Activated T-cell treated with anti-CD3 and anti-CD28 coated beads, Interleukin-2, amount 50 U/mL, for 24 hours (primary cell): ENCODE measurements around the gene GRIN2B.

ENCODE experiments used
- DNase-seq: peaks from one replicate; pipeline ENCODE4 v3.0.0-alpha.2; 2020
- H3K27ac Mint-ChIP-seq: 2 replicates; pipeline ENCODE4 v1.8.0; 2020; ENCODE audit warnings: mild to moderate bottlenecking, mixed read lengths
- H3K27me3 Mint-ChIP-seq: 2 replicates; pipeline ENCODE4 v1.8.0; 2020; ENCODE audit warnings: mixed read lengths
- H3K36me3 Mint-ChIP-seq: 2 replicates; pipeline ENCODE4 v1.8.0; 2020; ENCODE audit warnings: low read depth, mixed read lengths
- H3K4me1 Mint-ChIP-seq: 2 replicates; pipeline ENCODE4 v1.8.0; 2020; ENCODE audit warnings: low read depth, mixed read lengths
- H3K4me3 Mint-ChIP-seq: 2 replicates; pipeline ENCODE4 v1.8.0; 2020; ENCODE audit warnings: mild to moderate bottlenecking, moderate library complexity, mixed read lengths
- H3K9me3 Mint-ChIP-seq: 2 replicates; pipeline ENCODE4 v1.8.0; 2020; ENCODE audit warnings: mixed read lengths

Gene GRIN2B

GRCh38 chr12:13942826-13943225 is 38.6 kb downstream of the GRIN2B start:
- Mint-ChIP-seq H3K27ac (no peak overlapping the region), H3K4me1 (no peaks in the 10 kb centered on the region), H3K27me3 (peaks cover 26% of the 10 kb centered on the region), H3K36me3 (no peaks in the 10 kb centered on the region), H3K9me3 (no peaks in the 10 kb centered on the region), H3K4me3 (no peak overlapping the region)
- DNase-seq = no peak

GRCh38 chr12:13941258-13942249 is 39.8 kb downstream of the GRIN2B start:
- H3K27me3 Mint-ChIP-seq = peaks cover 26% of the 10 kb centered on the region
- H3K4me3 Mint-ChIP-seq = no peak overlapping the region
- H3K9me3 Mint-ChIP-seq = no peaks in the 10 kb centered on the region
- no peak overlapping the region for H3K27ac Mint-ChIP-seq
- no peak for DNase-seq
- no peaks in the 10 kb centered on the region for H3K4me1 Mint-ChIP-seq
- no peaks in the 10 kb centered on the region for H3K36me3 Mint-ChIP-seq

GRCh38 chr12:13940335-13940865 is 41.0 kb downstream of the GRIN2B start:
- no peak for DNase-seq
- Mint-ChIP-seq H3K4me3 (no peak overlapping the region), H3K4me1 (no peaks in the 10 kb centered on the region), H3K27ac (no peak overlapping the region), H3K9me3 (peaks cover 5% of the 10 kb centered on the region), H3K36me3 (no peaks in the 10 kb centered on the region), H3K27me3 (peaks cover 26% of the 10 kb centered on the region)

- Mint-ChIP-seq H3K36me3 (no peaks in the 10 kb centered on the region), H3K27ac (no peak overlapping the region), H3K9me3 (peaks cover 5% of the 10 kb centered on the region), H3K4me3 (no peak overlapping the region), H3K4me1 (no peaks in the 10 kb centered on the region), H3K27me3 (peaks cover 20% of the 10 kb centered on the region)
- DNase-seq = no peak
These were observed 43.7 kb downstream of the GRIN2B start for GRCh38 chr12:13937735-13938134.

GRCh38 chr12:13935169-13935568 is 46.2 kb downstream of the GRIN2B start:
- H3K4me3 Mint-ChIP-seq = no peak overlapping the region
- H3K27ac Mint-ChIP-seq = no peak overlapping the region
- no peak for DNase-seq
- peaks cover 5% of the 10 kb centered on the region for H3K9me3 Mint-ChIP-seq
- no peaks in the 10 kb centered on the region for H3K36me3 Mint-ChIP-seq
- H3K4me1 Mint-ChIP-seq = no peaks in the 10 kb centered on the region
- H3K27me3 Mint-ChIP-seq = peaks cover 4% of the 10 kb centered on the region
